Left lung (tissue), 10 donors: ENCODE data around the gene ANKRD65. TPM values are rescaled to one million over a fixed set of nuclear protein-coding genes. Genes with fewer than 3 reads are reported as not detected.
"Not testable (repeated sequence)": the region's sequence is repeated elsewhere in the genome, so short reads cannot be mapped to it uniquely, and the experiment has no call there.

Experiments used
- ATAC-seq: fragments of 200-7000 bp; cut with Tn5 transposase; one replicate; pipeline ENCODE4 v1.9.1; 2020; ENCODE audit warnings: moderate library complexity
- DNase-seq, 4 donors: peaks; one replicate each; pipeline ENCODE4 v3.0.0-alpha.2; 2013 to 2020
- H3K27ac ChIP-seq, 2 donors: fragments of 200-600 bp; sonication (generic) in 1 of 2; one replicate each; pipeline versions ENCODE4 v1.5.0 to v1.8.0; 2020 to 2021
- H3K27me3 ChIP-seq, 2 donors: fragments of 200-600 bp; sonication (generic) in 1 of 2; one replicate each; pipeline versions ENCODE4 v1.5.0 to v1.8.0; 2020 to 2021
- H3K36me3 ChIP-seq, 2 donors: fragments of 200-600 bp; sonication (generic) in 1 of 2; one replicate each; pipeline versions ENCODE4 v1.5.0 to v1.8.0; 2020 to 2021
- H3K4me1 ChIP-seq, 2 donors: fragments of 200-600 bp; one replicate each; pipeline ENCODE4 v1.8.0; 2021
- H3K4me3 ChIP-seq, 2 donors: fragments of 200-600 bp; sonication (generic) in 1 of 2; one replicate each; pipeline versions ENCODE4 v1.5.0 to v1.8.0; 2020 to 2021; ENCODE audit warnings: mild to moderate bottlenecking in 1 of 2
- H3K9me3 ChIP-seq, 2 donors: fragments of 200-600 bp; sonication (generic) in 1 of 2; one replicate each; pipeline versions ENCODE4 v1.5.0 to v1.8.0; 2020 to 2021
- CTCF ChIP-seq, 2 donors: fragments of 200-600 bp; sonication (generic) in 1 of 2; IDR thresholded peaks; one replicate each; pipeline versions ENCODE4 v1.5.0 to v1.8.0; 2021; ENCODE audit warnings: antibody characterized with exemption in 2 of 2
- intact Hi-C, 2 donors: fragments of 100-400 bp; cut with DNase I; formaldehyde crosslinking; loops; one replicate each; pipeline versions ENCODE4 v1.11.2 to v1.14.2; 2022
- polyA plus RNA-seq, 6 donors: library from polyadenylated mRNA; unstranded; fragments of 120-200 nt; gene quantifications; one replicate each; pipeline ENCODE4 v1.2.1, GENCODE V29; 2013; ENCODE audit not compliant: insufficient read length in 6 of 6
- total RNA-seq, 2 donors: library from RNA; stranded (reverse); fragmentation: NEBNext Ultra II Directional; extraction: Animal tissue kit (Norgen Biotek cat#: 25700); gene quantifications; one replicate each; pipeline ENCODE4 v1.2.1, GENCODE V29; 2021
- donor health status: DM: no; HTN: yes; CAD: no.
- donor health status: DM: no; HTN: no; CAD: no.

ANKRD65 gene
- total and polyA plus RNA-seq, 8 donors, result 18.4 to 41.6 (median 31.7) TPM

- ATAC-seq (peak; percentile 54), DNase-seq (no peak)
- no peaks in the 10 kb centered on the region for H3K36me3 ChIP-seq
- H3K27ac ChIP-seq, result peak overlapping the region in 1 of 2 donors; percentile 45
- TF ChIP-seq CTCF (IDR thresholded peaks at IDR 0.05), result no peak
- intact Hi-C loops, result no loop called here
- H3K4me1 ChIP-seq, result peaks cover 0 to 5% of the 10 kb centered on the region in 2 donors
- peaks cover 0 to 11% of the 10 kb centered on the region in 2 donors for H3K27me3 ChIP-seq
- no peaks in the 10 kb centered on the region for H3K9me3 ChIP-seq
- peak overlapping the region in 1 of 2 donors; percentile 32 for H3K4me3 ChIP-seq
Measured at GRCh38 chr1:1461721-1462317, 40.7 kb upstream of the ANKRD65 start.

DNA sequence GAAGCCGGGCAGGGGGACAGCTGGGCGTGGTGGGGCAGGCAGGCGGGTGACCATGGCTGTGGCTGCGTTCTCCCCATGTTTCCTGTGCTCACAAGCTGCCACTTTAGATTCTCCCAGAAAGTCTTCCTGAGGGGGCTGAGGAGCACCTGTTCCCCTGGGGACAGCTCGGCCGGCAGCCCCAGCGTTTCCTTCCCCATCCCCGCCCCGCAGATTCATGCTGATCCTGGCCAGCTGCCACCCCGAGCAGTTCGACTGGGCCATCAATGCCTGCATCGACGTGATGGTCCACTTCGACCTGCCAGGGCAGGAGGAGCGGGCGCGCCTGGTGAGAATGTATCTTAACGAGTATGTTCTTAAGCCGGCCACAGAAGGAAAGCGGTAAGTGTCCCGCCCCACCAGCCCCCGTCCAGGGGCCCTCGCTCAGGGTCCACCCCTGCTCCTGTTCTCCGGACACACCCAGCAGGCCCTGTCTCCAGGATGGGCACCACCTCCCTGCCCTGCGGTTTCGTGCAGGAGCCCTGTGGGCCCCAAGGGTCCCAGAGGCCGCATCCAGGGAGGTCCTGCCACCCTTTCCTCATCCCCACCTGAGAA lies 39.6 kb upstream of the ANKRD65 start:
- Histone ChIP-seq H3K9me3 (no peaks in the 10 kb centered on the region), H3K36me3 (no peaks in the 10 kb centered on the region), H3K4me3 (no peak overlapping the region), H3K27me3 (peaks cover 0 to 11% of the 10 kb centered on the region in 2 donors), H3K4me1 (peaks cover 0 to 5% of the 10 kb centered on the region in 2 donors), H3K27ac (no peak overlapping the region)
- no peak for TF ChIP-seq CTCF (IDR thresholded peaks at IDR 0.05)
- intact Hi-C loops, result no loop called here
- DNase-seq, result no peak
- no peak for ATAC-seq

- H3K4me3 ChIP-seq, ATAC-seq, H3K27ac ChIP-seq, DNase-seq, H3K9me3 ChIP-seq, H3K36me3 ChIP-seq, intact Hi-C loops, H3K4me1 ChIP-seq: not testable (repeated sequence)
- H3K27me3 ChIP-seq, result peaks cover 0 to 11% of the 10 kb centered on the region in 2 donors
Measured at GRCh38 chr1:1459711-1460110, 38.6 kb upstream of the ANKRD65 start.

GRCh38 chr1:1459156-1459555 lies 38.1 kb upstream of the ANKRD65 start:
- H3K9me3 ChIP-seq, H3K4me1 ChIP-seq, ATAC-seq, H3K36me3 ChIP-seq, intact Hi-C loops, H3K4me3 ChIP-seq, H3K27ac ChIP-seq, DNase-seq: not testable (repeated sequence)
- peaks cover 0 to 11% of the 10 kb centered on the region in 2 donors for H3K27me3 ChIP-seq

DNA sequence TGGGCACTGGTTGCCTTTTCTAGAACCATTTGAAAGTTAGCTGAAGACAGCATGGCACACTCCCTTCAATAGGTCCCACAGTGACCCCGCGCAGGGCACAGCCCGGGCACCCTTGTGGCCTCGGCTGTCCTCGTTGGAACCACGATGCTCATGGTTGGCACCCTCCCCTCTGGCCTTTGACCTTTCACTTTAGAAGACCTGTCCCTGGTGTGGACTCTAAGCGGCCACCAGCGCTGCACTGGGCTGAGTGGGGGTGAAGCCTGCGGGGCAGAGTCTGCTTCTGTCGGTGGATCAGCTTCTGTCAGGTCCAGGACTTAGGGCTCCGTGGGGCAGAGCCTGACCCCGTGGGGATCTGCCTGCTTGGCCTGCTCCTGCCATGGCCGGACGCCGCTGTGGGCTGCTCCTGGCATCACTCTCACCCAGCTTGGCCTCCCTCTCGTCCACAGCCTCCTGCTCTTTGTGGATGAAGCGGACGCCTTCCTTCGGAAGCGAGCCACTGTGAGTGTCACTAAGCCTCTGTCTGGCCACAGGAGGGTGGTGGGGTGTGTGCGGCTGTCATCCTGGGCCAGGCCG lies 35.7 kb upstream of the ANKRD65 start:
- H3K9me3 ChIP-seq, intact Hi-C loops, H3K36me3 ChIP-seq, H3K4me1 ChIP-seq, H3K4me3 ChIP-seq, DNase-seq, H3K27ac ChIP-seq, ATAC-seq: not testable (repeated sequence)
- H3K27me3 ChIP-seq, result peaks cover 0 to 11% of the 10 kb centered on the region in 2 donors

GRCh38 chr1:1455934-1456333 lies 34.9 kb upstream of the ANKRD65 start:
- H3K27me3 ChIP-seq, H3K4me1 ChIP-seq, H3K9me3 ChIP-seq, H3K36me3 ChIP-seq, ATAC-seq, DNase-seq, intact Hi-C loops, H3K27ac ChIP-seq, H3K4me3 ChIP-seq: not testable (repeated sequence)

DNA sequence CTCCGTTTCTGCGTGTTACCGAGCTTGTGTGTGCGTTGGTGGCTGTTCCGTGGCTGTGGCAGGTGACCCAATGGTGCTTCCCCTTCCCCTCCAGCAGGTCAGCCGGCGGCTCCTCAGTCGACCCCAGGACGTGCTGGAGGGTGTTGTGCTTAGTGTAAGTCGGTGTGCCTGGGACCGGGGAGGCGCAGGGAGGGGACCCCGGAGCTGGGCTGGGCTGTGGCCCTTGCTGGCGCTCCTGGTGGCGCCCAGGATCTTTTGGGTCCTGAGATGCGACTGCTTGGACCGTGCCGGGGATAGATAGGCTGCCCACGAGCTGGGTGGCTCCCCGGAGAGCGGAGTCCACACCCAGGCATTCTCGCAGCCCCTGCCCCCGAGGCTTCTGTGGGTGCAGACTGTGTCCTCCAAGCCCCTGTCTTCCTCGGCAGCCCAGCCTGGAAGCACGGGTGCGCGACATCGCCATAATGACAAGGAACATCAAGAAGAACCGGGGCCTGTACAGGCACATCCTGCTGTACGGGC lies 34.3 kb upstream of the ANKRD65 start:
- DNase-seq (peak in 1 of 4 donors; percentile 64), ATAC-seq (no peak)
- intact Hi-C loops, result no loop called here
- Histone ChIP-seq H3K27me3 (peaks cover 0 to 5% of the 10 kb centered on the region in 2 donors), H3K4me1 (no peaks in the 10 kb centered on the region), H3K4me3 (no peak overlapping the region), H3K36me3 (no peaks in the 10 kb centered on the region), H3K9me3 (no peaks in the 10 kb centered on the region), H3K27ac (no peak overlapping the region)
- no peak for TF ChIP-seq CTCF (IDR thresholded peaks at IDR 0.05)

- H3K4me3 ChIP-seq, H3K9me3 ChIP-seq, H3K36me3 ChIP-seq, H3K27me3 ChIP-seq, H3K27ac ChIP-seq, H3K4me1 ChIP-seq, DNase-seq, ATAC-seq, intact Hi-C loops: not testable (repeated sequence)
Measured at GRCh38 chr1:1454286-1455056, 33.4 kb upstream of the ANKRD65 start.
